HG03159 (cell line): Measurements from ENCODE around the gene WDFY4.

Source experiments
- ATAC-seq: cut with Tn5 transposase; IDR thresholded peaks from one replicate; pipeline ENCODE4 v1.9.1; 2021; ENCODE audit warnings: mild to moderate bottlenecking, moderate library complexity; ENCODE audit not compliant: unreplicated experiment

Gene WDFY4

DNA sequence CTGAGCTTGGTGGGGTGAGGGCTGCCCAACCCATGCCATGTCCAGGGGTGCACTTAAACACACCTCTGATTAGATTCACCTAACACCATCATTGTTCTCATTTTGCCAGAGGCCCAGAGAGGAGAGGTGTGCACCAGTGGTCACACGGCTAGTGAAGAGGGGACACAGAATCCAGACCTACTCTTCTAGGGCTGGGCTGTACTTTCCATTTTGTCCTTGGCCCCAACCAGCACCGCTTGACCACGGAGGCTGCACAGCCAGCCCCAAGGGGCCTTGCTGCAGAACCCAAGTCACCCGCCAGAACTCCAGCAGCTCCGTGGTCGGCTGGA, 246 bp upstream of the WDFY4 start:
- no peak for ATAC-seq

DNA sequence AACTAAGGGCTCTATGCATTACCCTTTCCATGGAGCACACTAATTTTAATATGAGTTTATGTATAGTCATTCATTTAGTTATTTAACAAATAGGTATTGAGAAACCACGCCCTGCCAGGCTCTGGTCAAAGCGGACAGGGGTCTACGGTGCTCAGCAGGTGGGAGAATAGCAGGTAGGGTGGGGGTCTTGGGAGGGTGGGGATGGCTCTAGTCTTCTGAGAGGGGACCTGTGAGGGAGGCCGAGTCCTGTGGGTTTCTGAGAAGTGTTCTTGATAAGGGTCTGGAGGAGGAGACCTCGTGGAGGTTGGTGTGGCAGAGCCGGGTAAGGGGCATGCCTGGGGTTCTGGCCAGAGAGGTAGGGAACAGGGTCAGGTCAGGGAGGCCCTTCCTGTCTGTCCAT, 1.1 kb downstream of the WDFY4 start:
- ATAC-seq = no peak

DNA sequence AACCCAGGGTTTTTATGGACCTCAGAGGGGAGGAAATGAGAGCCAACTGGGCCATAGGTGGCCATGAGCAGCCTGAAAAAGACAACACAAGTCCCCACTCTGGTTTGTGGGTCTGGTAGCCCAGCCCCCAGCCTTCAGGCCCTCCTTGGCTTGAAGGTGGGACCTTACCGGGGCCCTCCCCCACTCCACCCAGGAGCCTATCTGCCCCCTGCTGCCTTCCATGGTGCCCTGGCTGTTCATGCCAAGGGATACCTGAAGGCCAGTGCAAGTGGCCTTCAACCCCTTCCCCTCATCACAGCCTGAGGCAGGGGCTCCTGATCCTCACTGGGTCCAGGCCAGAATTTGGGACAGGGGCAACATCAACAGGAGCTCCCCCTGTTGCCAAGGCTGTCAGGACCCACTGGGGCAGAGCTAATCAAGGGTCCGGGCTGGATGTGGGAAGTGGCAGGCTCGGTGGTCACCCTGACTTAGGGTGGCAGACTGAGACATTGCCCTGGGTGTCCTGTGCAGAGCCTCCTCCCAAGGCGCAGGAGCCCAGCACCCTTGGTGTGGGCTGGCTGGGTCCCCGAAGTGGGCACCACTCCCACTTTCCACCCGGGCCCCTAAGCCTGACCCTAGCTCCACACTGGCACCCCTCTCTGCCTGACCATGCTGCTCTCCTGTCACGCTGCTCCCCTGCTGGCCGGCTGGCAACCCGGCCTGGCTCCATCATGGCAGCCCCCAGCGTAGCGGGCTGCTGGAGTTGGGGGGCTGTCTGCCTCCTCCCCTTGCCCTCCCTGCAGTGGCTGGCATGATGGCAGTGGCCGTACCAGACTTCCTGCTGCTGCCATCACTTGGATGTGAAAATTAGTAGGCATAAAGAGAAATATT, 6.4 kb downstream of the WDFY4 start:
- no peak for ATAC-seq

- no peak for ATAC-seq
Measured at GRCh38 chr10:48691812-48692528, 7.3 kb downstream of the WDFY4 start.

GRCh38 chr10:48692748-48693147, 8.1 kb downstream of the WDFY4 start:
- no peak for ATAC-seq

- no peak for ATAC-seq
Measured at GRCh38 chr10:48693206-48693605, 8.5 kb downstream of the WDFY4 start.

GRCh38 chr10:48694371-48695030, 9.8 kb downstream of the WDFY4 start:
- ATAC-seq = no peak

- ATAC-seq = no peak
Measured at GRCh38 chr10:48695636-48696534, 11.2 kb downstream of the WDFY4 start.

- ATAC-seq = no peak
Measured at GRCh38 chr10:48696535-48696873, 11.8 kb downstream of the WDFY4 start.

- ATAC-seq = no peak
Measured at GRCh38 chr10:48697091-48697490, 12.4 kb downstream of the WDFY4 start.

DNA sequence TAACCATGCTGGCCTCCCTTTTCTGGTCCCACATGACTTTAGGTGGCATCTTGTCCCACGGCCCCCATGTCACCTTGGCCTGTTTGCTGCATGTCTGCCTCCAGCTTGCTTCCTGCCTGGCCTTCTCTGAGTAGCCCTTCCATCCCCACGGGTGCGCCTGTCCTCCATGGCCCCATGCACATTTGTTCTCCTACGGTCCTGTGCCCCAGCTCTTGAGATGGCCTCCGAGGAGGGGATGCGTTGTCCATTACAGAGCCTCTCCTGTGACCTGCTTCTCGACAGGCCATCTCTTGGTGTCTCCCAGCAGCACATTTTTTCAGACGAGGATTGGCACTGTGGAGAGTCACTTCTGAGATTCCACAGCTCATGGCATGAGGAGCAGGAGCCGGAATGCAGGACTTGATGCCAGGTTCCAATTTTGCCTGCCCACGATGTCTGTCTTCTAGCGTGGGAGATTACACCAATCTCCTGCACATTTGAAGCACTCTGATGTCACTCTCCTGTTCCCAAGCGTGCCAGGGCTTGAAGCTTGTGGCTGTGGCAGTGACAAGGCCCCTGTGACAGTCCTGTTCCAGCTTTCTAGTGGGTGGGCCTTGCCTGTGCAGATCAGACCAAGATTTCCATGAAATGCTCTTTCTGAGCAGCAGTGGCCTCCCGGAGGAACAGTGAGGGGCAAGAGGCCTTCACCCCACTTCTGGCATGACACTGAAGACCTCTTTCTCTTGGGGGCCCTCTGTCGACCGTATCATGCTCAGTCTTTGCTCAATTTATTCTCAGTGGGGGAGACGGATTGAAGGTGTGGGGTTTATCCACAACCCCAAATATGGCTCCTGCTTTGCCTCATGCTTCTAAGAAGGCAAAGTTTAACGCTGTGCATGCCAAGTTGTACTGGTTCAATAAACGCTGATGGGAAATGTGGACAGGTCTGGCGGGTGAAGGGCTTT, 13.4 kb downstream of the WDFY4 start:
- ATAC-seq = no peak

- ATAC-seq = no peak
Measured at GRCh38 chr10:48699011-48699627, 14.4 kb downstream of the WDFY4 start.

DNA sequence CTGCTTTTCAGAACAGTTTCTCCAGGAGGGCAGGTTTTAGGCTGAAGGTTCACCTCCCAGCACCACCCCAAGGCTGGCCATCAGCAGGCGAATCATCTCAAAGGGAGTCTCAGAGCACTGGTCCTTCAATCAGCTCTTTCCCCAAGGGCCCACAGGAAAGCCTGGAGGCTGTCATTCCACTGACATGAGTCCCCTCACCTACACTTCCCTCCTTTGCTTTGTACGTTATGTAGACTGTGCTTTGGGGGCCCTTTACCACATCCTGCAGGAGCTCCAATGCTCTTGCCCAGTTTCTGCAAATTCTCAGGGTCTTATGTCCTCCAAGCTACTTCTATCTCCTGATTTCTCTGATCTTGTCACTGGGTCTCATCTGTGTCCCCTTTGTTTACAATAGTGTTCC, 15.4 kb downstream of the WDFY4 start:
- ATAC-seq = no peak

DNA sequence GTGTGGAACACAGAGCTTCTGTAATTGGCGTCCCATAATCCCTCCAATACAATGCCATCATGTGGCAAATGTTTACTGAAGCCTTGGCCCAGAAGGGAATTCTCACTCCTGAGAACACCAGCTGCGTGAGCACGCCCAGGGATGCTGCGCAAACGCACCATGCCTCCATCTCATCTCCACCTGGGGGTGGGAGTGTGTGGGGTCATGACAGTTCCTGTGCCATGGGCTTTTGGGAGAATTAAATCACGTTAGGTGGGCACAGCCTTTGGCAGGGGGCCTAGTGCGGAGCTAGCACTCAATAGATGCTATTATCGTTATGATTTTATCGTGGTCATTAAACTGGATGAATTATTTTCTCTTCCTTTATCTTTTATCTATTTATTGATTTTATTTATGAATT, 15.8 kb downstream of the WDFY4 start:
- no peak for ATAC-seq

- ATAC-seq = no peak
Measured at GRCh38 chr10:48701139-48701901, 16.6 kb downstream of the WDFY4 start.

DNA sequence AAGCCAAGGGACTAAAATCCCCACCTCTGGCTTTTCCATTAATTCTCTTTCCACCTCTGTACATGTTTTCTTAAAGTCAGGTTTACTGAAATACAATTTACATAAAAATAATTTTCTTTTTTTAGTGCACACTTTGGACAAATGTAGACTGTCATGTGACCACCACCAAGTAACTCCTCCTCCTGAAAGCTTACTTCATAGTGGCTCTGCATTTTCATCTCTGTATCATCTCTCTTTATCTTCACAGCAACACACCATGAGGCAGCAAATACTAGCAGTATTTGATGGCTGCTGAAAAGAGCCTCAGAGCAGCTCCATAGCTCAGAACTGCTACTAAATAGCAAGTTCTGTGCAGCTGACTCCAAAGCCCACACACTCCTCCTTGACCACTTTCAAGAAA, 17.3 kb downstream of the WDFY4 start:
- ATAC-seq = no peak

- ATAC-seq = no peak
Measured at GRCh38 chr10:48703531-48704122, 19.0 kb downstream of the WDFY4 start.

DNA sequence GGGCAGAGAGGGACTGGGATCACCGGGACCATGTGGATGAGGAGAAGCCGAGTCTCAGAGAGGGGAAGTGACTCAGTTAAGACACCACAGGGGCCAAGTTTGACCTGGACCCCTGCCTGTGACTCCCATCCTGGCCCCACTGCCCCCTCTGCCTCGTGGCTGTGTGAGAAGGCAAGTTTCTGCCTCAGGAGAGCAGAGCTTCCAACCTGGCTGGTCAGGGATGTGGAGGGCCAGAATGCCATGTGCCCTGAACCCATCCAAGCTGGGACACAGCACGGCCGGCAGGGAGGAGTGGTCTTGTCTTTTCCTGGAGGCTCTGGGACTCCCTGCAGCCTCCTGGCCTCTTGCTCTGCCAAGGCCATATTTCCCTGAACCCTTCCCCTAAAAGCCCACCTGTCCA, 19.5 kb downstream of the WDFY4 start:
- ATAC-seq = no peak
